ENCODE results near the gene ZNF827. TPM values are rescaled to one million over a fixed set of nuclear protein-coding genes. Genes with fewer than 3 reads are reported as not detected.

The ZNF827 gene
- total and polyA plus RNA-seq, 2 of the 8 experiments (the other 6 are each of a cell fraction or from before 2014, with no cell fraction given), result 25.3 to 26.2 TPM

DNA sequence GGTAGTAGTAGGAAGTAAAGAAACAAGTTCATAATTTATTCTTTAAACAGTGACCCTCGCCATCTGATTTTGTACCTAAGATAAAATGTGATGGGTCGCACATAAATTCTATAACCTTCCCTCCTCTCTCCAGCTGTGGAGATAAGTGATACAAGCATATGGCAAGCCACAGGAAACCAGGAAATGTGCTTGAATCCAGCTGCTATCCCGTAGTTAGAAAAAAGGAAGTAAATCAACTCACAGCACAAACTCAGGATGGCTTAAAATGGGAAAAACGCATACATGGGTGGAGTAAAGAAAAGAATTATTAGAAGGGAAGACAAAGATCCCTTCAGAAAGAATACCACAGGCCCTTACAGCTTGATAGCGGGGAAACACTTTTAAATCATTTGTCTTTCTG, 78.2 kb downstream of the ZNF827 start:
- Histone ChIP-seq H2AK5ac (ENCODE audit: low read depth, low read length) (no peak overlapping the region), H3K79me1 (ENCODE audit: low read depth, low read length) (peaks cover 2% of the 10 kb centered on the region; the same call in 1 of the 2 replicates), H2AFZ (ENCODE audit: low read length) (no peak overlapping the region), H2BK15ac (ENCODE audit: low read length) (no peak overlapping the region), H3K27me3 (replicated peaks in 1 of 4; ENCODE audit: control insufficient read depth in 3 of 4, extremely low read depth in 1 of 4, insufficient read depth in 3 of 4, low read length in 3 of 4) (no peaks in the 10 kb centered on the region), H2BK120ac (replicated peaks; ENCODE audit: low read depth, low read length) (no peak overlapping the region), H3K9me3 (ENCODE audit: insufficient read depth in 2 of 2, low read depth in 1 of 2, low read length in 1 of 2) (no peaks in the 10 kb centered on the region), H3K4me1 (replicated peaks in 1 of 4; ENCODE audit: control insufficient read depth in 3 of 4, insufficient read depth in 4 of 4, low read length in 3 of 4) (peaks cover 0 to 9% (median 3%) of the 10 kb centered on the region in 4 experiments; a peak in 5 of 7 replicates), H2BK12ac (ENCODE audit: low read depth, low read length) (no peak overlapping the region), H4K91ac (replicated peaks; ENCODE audit: insufficient read length, low read length) (no peak overlapping the region), H3K56ac (replicated peaks; ENCODE audit: insufficient read length, low read depth, low read length) (no peak overlapping the region), H2BK20ac (ENCODE audit: low read length) (no peak overlapping the region), H3K4ac (replicated peaks; ENCODE audit: insufficient read length, low read depth, low read length) (no peak overlapping the region), H3K23me2 (ENCODE audit: low read depth, low read length) (no peaks in the 10 kb centered on the region; the same call in 1 of the 2 replicates), H3K36me3 (ENCODE audit: control insufficient read depth in 2 of 4, insufficient read depth in 4 of 4, low read length in 3 of 4) (peaks cover 0 to 10% (median 3%) of the 10 kb centered on the region in 4 experiments; a peak in 3 of 8 replicates), H3K18ac (ENCODE audit: extremely low read depth, low read length) (no peak overlapping the region), H3K27ac (ENCODE audit: low read depth, low read length) (no peak overlapping the region), H2BK5ac (ENCODE audit: low read depth, low read length) (no peak overlapping the region), H3K14ac (ENCODE audit: insufficient read length) (no peak overlapping the region), H4K20me1 (replicated peaks in 1 of 2; ENCODE audit: control insufficient read depth in 1 of 2, insufficient read depth in 2 of 2, low read length in 2 of 2) (no peaks in the 10 kb centered on the region), H4K8ac (ENCODE audit: extremely low read depth, insufficient read depth, low read length) (no peak overlapping the region), H4K5ac (ENCODE audit: insufficient read length, low read depth, low read length) (no peak overlapping the region), H3K4me2 (ENCODE audit: insufficient read depth in 1 of 2, low read depth in 2 of 2, low read length in 2 of 2) (no peak overlapping the region), H3K79me2 (ENCODE audit: control insufficient read depth in 1 of 2, insufficient read depth in 2 of 2, low read length in 2 of 2) (peaks cover 0 to 9% of the 10 kb centered on the region in 2 experiments; a peak in 2 of 4 replicates), H3K4me3 (ENCODE audit: extremely low read depth in 1 of 4, insufficient read depth in 2 of 4, low read depth in 3 of 4, low read length in 4 of 4) (no peak overlapping the region), H3K9ac (replicated peaks in 1 of 4; ENCODE audit: extremely low read depth in 1 of 4, low read depth in 3 of 4, low read length in 3 of 4) (no peak overlapping the region), H3K23ac (ENCODE audit: insufficient read length) (no peak overlapping the region)
- no peak for TF ChIP-seq TAF1 (IDR thresholded peaks at IDR 0.05; ENCODE audit: low read depth, low read length)
- TF ChIP-seq SIRT6 (IDR thresholded peaks at IDR 0.05; ENCODE audit: low read length), result no peak
- no peak for TF ChIP-seq KDM5A (IDR thresholded peaks at IDR 0.05; ENCODE audit: low read length)
- no peak for TF ChIP-seq BRCA1 (IDR thresholded peaks at IDR 0.05; ENCODE audit: low read depth, low read length)
- no peak for TF ChIP-seq CHD2 (IDR thresholded peaks at IDR 0.05; ENCODE audit: low read length)
- TF ChIP-seq CEBPB (IDR thresholded peaks at IDR 0.05; ENCODE audit: low read depth, low read length), result no peak
- no peak for FAIRE-seq
- ChIA-PET CTCF (ENCODE audit: partially characterized antibody) (interaction anchor here (2.2 to 2.7 kb wide), 2 partner anchors 9 to 31 kb away, joined by 7 to 9 read pairs; no protein-coding TSS in a partner anchor), POLR2A (ENCODE audit: partially characterized antibody) (interaction anchor here (1.1 kb wide), 1 partner anchor 13 kb away, joined by 3 read pairs; no protein-coding TSS in a partner anchor)
- 83% methylated on average over 5 of the region's 5 CpGs; no CpG with 5 or more reads in 1 of the 2 experiments for WGBS, 2 experiments (ENCODE audit: extremely low coverage in 1 of 2, insufficient coverage in 1 of 2, insufficient read length in 1 of 2, insufficient replicate concordance in 2 of 2, low coverage in 1 of 2, low lambda C conversion rate in 2 of 2, missing lambda C conversion rate in 1 of 2)
- no peak for DNase-seq (ENCODE audit: low read depth in 1 of 2, low spot score in 2 of 2)

All from H1 (cell line).